Uterus (tissue), 2 donors: ENCODE measurements around the gene IL17F.

Source experiments
- POLR2A ChIP-seq, 2 donors: fragments of 450-650 bp; IDR thresholded peaks; one replicate each; pipeline ENCODE4 v1.6.1; 2016; ENCODE audit warnings: antibody characterized with exemption in 2 of 2, mild to moderate bottlenecking in 1 of 2, moderate library complexity in 1 of 2
- TF ChIP-seq, protein P1 (sequence below), 4 experiments: fragments of 200-600 bp in 2 of 4; fragments of 450-650 bp in 2 of 4; sonication (generic) in 2 of 4; IDR thresholded peaks; one replicate each; pipeline ENCODE4 v1.5.1; 2016 to 2019; ENCODE audit warnings: antibody characterized with exemption in 4 of 4, mild to moderate bottlenecking in 2 of 4, moderate library complexity in 1 of 4

DNA sequence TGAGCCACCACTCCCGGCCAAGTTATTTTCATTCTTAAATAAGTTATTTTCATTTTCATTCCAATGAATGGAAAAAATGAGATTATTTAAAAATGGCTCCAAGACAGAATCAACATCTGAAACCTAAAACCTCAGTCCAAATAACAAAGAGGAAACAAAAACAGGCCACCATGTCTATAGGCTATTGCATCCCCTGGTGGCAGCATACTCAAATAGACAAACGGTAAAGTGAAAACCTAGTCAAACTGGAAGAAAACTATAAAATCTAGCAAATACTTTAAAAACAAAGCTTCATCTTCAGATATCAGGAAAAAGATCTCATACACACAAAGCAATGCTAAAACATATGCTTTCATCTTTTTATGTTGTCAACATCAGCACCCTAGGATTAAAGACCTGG is 37.2 kb downstream of the IL17F start:
- TF ChIP-seq, protein P1, sequence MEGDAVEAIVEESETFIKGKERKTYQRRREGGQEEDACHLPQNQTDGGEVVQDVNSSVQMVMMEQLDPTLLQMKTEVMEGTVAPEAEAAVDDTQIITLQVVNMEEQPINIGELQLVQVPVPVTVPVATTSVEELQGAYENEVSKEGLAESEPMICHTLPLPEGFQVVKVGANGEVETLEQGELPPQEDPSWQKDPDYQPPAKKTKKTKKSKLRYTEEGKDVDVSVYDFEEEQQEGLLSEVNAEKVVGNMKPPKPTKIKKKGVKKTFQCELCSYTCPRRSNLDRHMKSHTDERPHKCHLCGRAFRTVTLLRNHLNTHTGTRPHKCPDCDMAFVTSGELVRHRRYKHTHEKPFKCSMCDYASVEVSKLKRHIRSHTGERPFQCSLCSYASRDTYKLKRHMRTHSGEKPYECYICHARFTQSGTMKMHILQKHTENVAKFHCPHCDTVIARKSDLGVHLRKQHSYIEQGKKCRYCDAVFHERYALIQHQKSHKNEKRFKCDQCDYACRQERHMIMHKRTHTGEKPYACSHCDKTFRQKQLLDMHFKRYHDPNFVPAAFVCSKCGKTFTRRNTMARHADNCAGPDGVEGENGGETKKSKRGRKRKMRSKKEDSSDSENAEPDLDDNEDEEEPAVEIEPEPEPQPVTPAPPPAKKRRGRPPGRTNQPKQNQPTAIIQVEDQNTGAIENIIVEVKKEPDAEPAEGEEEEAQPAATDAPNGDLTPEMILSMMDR (IDR thresholded peaks at IDR 0.05), result no peak
- no peak for TF ChIP-seq POLR2A (IDR thresholded peaks at IDR 0.05)
